Chondrocyte (in vitro differentiated cells): ENCODE results near the gene HOMER2. TPM values are rescaled to one million over a fixed set of nuclear protein-coding genes. Genes with fewer than 3 reads are reported as not detected.

Experiments used
- DNase-seq: peaks from one replicate; pipeline ENCODE4 v3.0.0; 2021; ENCODE audit warnings: mixed read lengths, low spot score
- H3K27ac Mint-ChIP-seq: one replicate; pipeline ENCODE4 v1.8.0; 2021; ENCODE audit warnings: mild to moderate bottlenecking, moderate library complexity, mixed read lengths; ENCODE audit not compliant: unreplicated experiment
- H3K27me3 Mint-ChIP-seq: 2 replicates; pipeline ENCODE4 v1.8.0; 2021; ENCODE audit warnings: low read depth, mixed read lengths
- H3K36me3 Mint-ChIP-seq: 2 replicates; pipeline ENCODE4 v1.8.0; 2021; ENCODE audit warnings: low read depth, mixed read lengths
- H3K4me1 Mint-ChIP-seq: 2 replicates; pipeline ENCODE4 v1.8.0; 2021; ENCODE audit warnings: low read depth, mild to moderate bottlenecking, mixed read lengths
- H3K4me3 Mint-ChIP-seq: one replicate; pipeline ENCODE4 v1.8.0; 2021; ENCODE audit warnings: mild to moderate bottlenecking, moderate library complexity, mixed read lengths; ENCODE audit not compliant: unreplicated experiment
- H3K9me3 Mint-ChIP-seq: 2 replicates; pipeline ENCODE4 v1.8.0; 2021; ENCODE audit warnings: low read depth, mixed read lengths
- total RNA-seq: library from RNA; stranded (reverse); gene quantifications from 3 replicates; pipeline ENCODE4 v1.2.1, GENCODE V29; 2021
- TF ChIP-seq, protein P1 (sequence below): fragments of 200-600 bp; sonication (generic); IDR thresholded peaks from 2 replicates; pipeline ENCODE4 v1.5.0; 2021; ENCODE audit warnings: antibody characterized with exemption, mild to moderate bottlenecking, moderate library complexity

HOMER2 gene
- total RNA-seq, 1 donor from 2014 or later = 6.1 TPM

GRCh38 chr15:82843566-82843965 is 109.0 kb downstream of the HOMER2 start:
- peaks cover 11% of the 10 kb centered on the region for H3K9me3 Mint-ChIP-seq
- H3K36me3 Mint-ChIP-seq = no peaks in the 10 kb centered on the region
- H3K4me3 Mint-ChIP-seq = no peak overlapping the region
- no peak for DNase-seq
- TF ChIP-seq, protein P1, sequence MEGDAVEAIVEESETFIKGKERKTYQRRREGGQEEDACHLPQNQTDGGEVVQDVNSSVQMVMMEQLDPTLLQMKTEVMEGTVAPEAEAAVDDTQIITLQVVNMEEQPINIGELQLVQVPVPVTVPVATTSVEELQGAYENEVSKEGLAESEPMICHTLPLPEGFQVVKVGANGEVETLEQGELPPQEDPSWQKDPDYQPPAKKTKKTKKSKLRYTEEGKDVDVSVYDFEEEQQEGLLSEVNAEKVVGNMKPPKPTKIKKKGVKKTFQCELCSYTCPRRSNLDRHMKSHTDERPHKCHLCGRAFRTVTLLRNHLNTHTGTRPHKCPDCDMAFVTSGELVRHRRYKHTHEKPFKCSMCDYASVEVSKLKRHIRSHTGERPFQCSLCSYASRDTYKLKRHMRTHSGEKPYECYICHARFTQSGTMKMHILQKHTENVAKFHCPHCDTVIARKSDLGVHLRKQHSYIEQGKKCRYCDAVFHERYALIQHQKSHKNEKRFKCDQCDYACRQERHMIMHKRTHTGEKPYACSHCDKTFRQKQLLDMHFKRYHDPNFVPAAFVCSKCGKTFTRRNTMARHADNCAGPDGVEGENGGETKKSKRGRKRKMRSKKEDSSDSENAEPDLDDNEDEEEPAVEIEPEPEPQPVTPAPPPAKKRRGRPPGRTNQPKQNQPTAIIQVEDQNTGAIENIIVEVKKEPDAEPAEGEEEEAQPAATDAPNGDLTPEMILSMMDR = no peak
- H3K27ac Mint-ChIP-seq = no peak overlapping the region
- peaks cover 2% of the 10 kb centered on the region for H3K4me1 Mint-ChIP-seq
- H3K27me3 Mint-ChIP-seq = no peaks in the 10 kb centered on the region

GRCh38 chr15:82840166-82840565 is 112.4 kb downstream of the HOMER2 start:
- H3K9me3 Mint-ChIP-seq = peaks cover 11% of the 10 kb centered on the region
- peaks cover 2% of the 10 kb centered on the region for H3K4me1 Mint-ChIP-seq

DNA sequence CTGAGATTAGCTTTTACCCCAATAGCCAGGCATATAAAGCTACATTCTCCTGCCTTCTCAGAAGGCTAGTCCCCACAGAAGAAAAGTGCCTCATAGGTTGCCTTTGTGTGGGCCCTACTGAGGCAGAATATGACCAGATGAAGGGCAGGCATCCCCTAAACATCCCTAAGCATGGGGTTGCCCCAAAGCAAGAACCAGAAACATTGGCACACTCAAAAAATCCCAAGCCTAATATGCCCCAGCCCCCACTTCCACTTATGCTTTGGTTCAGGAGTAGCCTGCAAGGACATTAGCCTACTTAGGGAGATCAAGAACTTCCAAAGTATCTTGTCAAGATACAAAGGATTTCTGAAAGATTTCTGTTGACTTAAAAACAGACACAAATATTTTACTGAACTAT is 113.4 kb downstream of the HOMER2 start:
- H3K27me3 Mint-ChIP-seq = no peaks in the 10 kb centered on the region
- peaks cover 11% of the 10 kb centered on the region for H3K9me3 Mint-ChIP-seq
- H3K4me1 Mint-ChIP-seq = peaks cover 2% of the 10 kb centered on the region
- H3K4me3 Mint-ChIP-seq = no peak overlapping the region
- H3K36me3 Mint-ChIP-seq = peaks cover 31% of the 10 kb centered on the region
- TF ChIP-seq, protein P1 = no peak
- DNase-seq = no peak
- no peak overlapping the region for H3K27ac Mint-ChIP-seq

More at GRCh38 chr15:82840166-82840565, 112.4 kb downstream of the HOMER2 start:
- no peak overlapping the region for H3K27ac Mint-ChIP-seq
- DNase-seq = no peak
- H3K27me3 Mint-ChIP-seq = no peaks in the 10 kb centered on the region
- peaks cover 24% of the 10 kb centered on the region for H3K36me3 Mint-ChIP-seq
- TF ChIP-seq, protein P1 = no peak
- H3K4me3 Mint-ChIP-seq = no peak overlapping the region

- Mint-ChIP-seq H3K27ac (no peak overlapping the region), H3K27me3 (no peaks in the 10 kb centered on the region), H3K4me1 (peaks cover 4% of the 10 kb centered on the region), H3K36me3 (peaks cover 35% of the 10 kb centered on the region), H3K4me3 (no peak overlapping the region), H3K9me3 (peaks cover 11% of the 10 kb centered on the region)
- DNase-seq = no peak
- TF ChIP-seq, protein P1 = no peak
Observed at GRCh38 chr15:82838096-82838735, 114.3 kb downstream of the HOMER2 start.

GRCh38 chr15:82835391-82835917 is 117.1 kb downstream of the HOMER2 start:
- TF ChIP-seq, protein P1 = no peak
- Mint-ChIP-seq H3K36me3 (peaks cover 52% of the 10 kb centered on the region), H3K4me1 (peaks cover 25% of the 10 kb centered on the region), H3K9me3 (peaks cover 11% of the 10 kb centered on the region), H3K27me3 (no peaks in the 10 kb centered on the region), H3K4me3 (no peak overlapping the region), H3K27ac (no peak overlapping the region)
- no peak for DNase-seq
